ENCODE results near the gene PLSCR1. TPM values are rescaled to one million over a fixed set of nuclear protein-coding genes. Genes with fewer than 3 reads are reported as not detected.

PLSCR1 gene
- total and polyA plus RNA-seq, 2 experiments from 2014 or later, result 62.7 to 78.3 TPM

- TF ChIP-seq ETS1 (IDR thresholded peaks at IDR 0.05) (no peak), JUNB (IDR thresholded peaks at IDR 0.05; ENCODE audit: unreplicated experiment) (no peak), EZH2 (IDR thresholded peaks at IDR 0.05; ENCODE audit: low read depth, unreplicated experiment) (no peak), CREB1 (CRISPR knock-in tag; IDR thresholded peaks at IDR 0.05; ENCODE audit: low read depth) (no peak)
Measured at GRCh38 chr3:146581951-146582467, 37.6 kb upstream of the PLSCR1 start (continued).

GRCh38 chr3:146581080-146581601 is 36.7 kb upstream of the PLSCR1 start:
- no peak overlapping the region for H3K4me2 ChIP-seq
- Mint-ChIP-seq H3K27ac (no peak overlapping the region), H3K4me3 (no peak overlapping the region), H3K9me3 (peaks cover 21% of the 10 kb centered on the region), H3K27me3 (ENCODE audit: insufficient read depth, low read depth, poor library complexity) (peaks cover 3% of the 10 kb centered on the region), H3K4me1 (peaks cover 19% of the 10 kb centered on the region), H3K36me3 (ENCODE audit: low read depth) (peaks cover 30% of the 10 kb centered on the region)
- H3F3A ChIP-seq (replicated peaks; ENCODE audit: low read depth), result no peaks in the 10 kb centered on the region
- no peaks in the 10 kb centered on the region for H3K9me2 ChIP-seq (ENCODE audit: insufficient read depth)
- peaks cover 15% of the 10 kb centered on the region for H3K36me3 ChIP-seq (ENCODE audit: insufficient read depth)
- no peak for ATAC-seq
- H3K27me3 ChIP-seq (ENCODE audit: insufficient read depth), result no peaks in the 10 kb centered on the region
- H3K4me3 ChIP-seq, result no peak overlapping the region
- no peaks in the 10 kb centered on the region for H4K20me1 ChIP-seq (replicated peaks; ENCODE audit: insufficient read depth)
- DNase-seq (ENCODE audit: low spot score), result no peak
- peaks cover 19% of the 10 kb centered on the region for H3K4me1 ChIP-seq (ENCODE audit: insufficient read depth)
- no peak overlapping the region for H3K27ac ChIP-seq (ENCODE audit: low read depth)
- TF ChIP-seq ZNF331 (CRISPR knock-in tag; IDR thresholded peaks at IDR 0.05; ENCODE audit: low read depth), result no peak
- no peak for TF ChIP-seq CREB1 (CRISPR knock-in tag; IDR thresholded peaks at IDR 0.05; ENCODE audit: low read depth)
- TF ChIP-seq POLR2AphosphoS5 (IDR thresholded peaks at IDR 0.05; ENCODE audit: low read depth), result no peak
- no peak for TF ChIP-seq EZH2phosphoT487 (IDR thresholded peaks at IDR 0.05; ENCODE audit: unreplicated experiment)
- H2AFZ ChIP-seq, result no peak overlapping the region
- H3K79me2 ChIP-seq (replicated peaks; ENCODE audit: insufficient read depth), result no peaks in the 10 kb centered on the region

GRCh38 chr3:146577662-146578061 is 33.3 kb upstream of the PLSCR1 start:
- DNase-seq (ENCODE audit: low spot score) (peak; percentile 53), ATAC-seq (no peak)
- H3K27me3 ChIP-seq (ENCODE audit: insufficient read depth), result no peaks in the 10 kb centered on the region
- no peak overlapping the region for H2AFZ ChIP-seq
- Mint-ChIP-seq H3K9me3 (peaks cover 9% of the 10 kb centered on the region), H3K27me3 (ENCODE audit: insufficient read depth, low read depth, poor library complexity) (peaks cover 3% of the 10 kb centered on the region), H3K4me3 (no peak overlapping the region), H3K4me1 (no peaks in the 10 kb centered on the region), H3K36me3 (ENCODE audit: low read depth) (peaks cover 13% of the 10 kb centered on the region), H3K27ac (no peak overlapping the region)
- no peaks in the 10 kb centered on the region for H3K9me2 ChIP-seq (ENCODE audit: insufficient read depth)
- H3K4me1 ChIP-seq (ENCODE audit: insufficient read depth), result no peaks in the 10 kb centered on the region
- no peak overlapping the region for H3K4me3 ChIP-seq
- H3K4me2 ChIP-seq, result no peak overlapping the region
- H3F3A ChIP-seq (replicated peaks; ENCODE audit: low read depth), result no peaks in the 10 kb centered on the region
- no peaks in the 10 kb centered on the region for H4K20me1 ChIP-seq (replicated peaks; ENCODE audit: insufficient read depth)
- no peak overlapping the region for H3K27ac ChIP-seq (ENCODE audit: low read depth)
- no peaks in the 10 kb centered on the region for H3K79me2 ChIP-seq (replicated peaks; ENCODE audit: insufficient read depth)
- peaks cover 7% of the 10 kb centered on the region; the same call in 1 of the 2 replicates for H3K36me3 ChIP-seq (ENCODE audit: insufficient read depth)
- TF ChIP-seq POLR2AphosphoS5 (IDR thresholded peaks at IDR 0.05; ENCODE audit: low read depth) (no peak), CTCF (conservative IDR thresholded peaks at IDR 0.05; ENCODE audit: low read depth in 2 of 2) (peak; percentile 64 to 74), REST (IDR thresholded peaks at IDR 0.05; ENCODE audit: unreplicated experiment) (no peak), ZNF331 (CRISPR knock-in tag; IDR thresholded peaks at IDR 0.05; ENCODE audit: low read depth) (no peak)
